HK-2 (cell line): ENCODE results near the gene GORASP2.
"Not testable (repeated sequence)": the region's sequence is repeated elsewhere in the genome, so short reads cannot be mapped to it uniquely, and the experiment has no call there.

Experiments used
- DNase-seq: peaks from one replicate; pipeline ENCODE4 v3.0.0-alpha.2; 2018; ENCODE audit not compliant: unreplicated experiment

The GORASP2 gene

GRCh38 chr2:170928824-170929685, at the start of gene GORASP2:
Gene GORASP2 (plus strand): TSS chr2:170929253. CDS start chr2:170929341, 88 bp downstream.
- peak; percentile 99 for DNase-seq

- DNase-seq: no peak
Observed at GRCh38 chr2:170881840-170882239, 47.2 kb upstream of the GORASP2 start.

- no peak for DNase-seq
Observed at GRCh38 chr2:170882758-170883157, 46.3 kb upstream of the GORASP2 start.

- no peak for DNase-seq
Observed at GRCh38 chr2:170883683-170884082, 45.4 kb upstream of the GORASP2 start.

GRCh38 chr2:170885130-170885791, 43.8 kb upstream of the GORASP2 start:
- DNase-seq: no peak

GRCh38 chr2:170886386-170886785, 42.7 kb upstream of the GORASP2 start:
- no peak for DNase-seq

- DNase-seq: no peak
Observed at GRCh38 chr2:170887496-170887895, 41.6 kb upstream of the GORASP2 start.

- DNase-seq: no peak
Observed at GRCh38 chr2:170887896-170888295, 41.2 kb upstream of the GORASP2 start.

- DNase-seq: no peak
Observed at GRCh38 chr2:170891893-170892292, 37.2 kb upstream of the GORASP2 start.

GRCh38 chr2:170892391-170892951, 36.6 kb upstream of the GORASP2 start:
- DNase-seq: no peak

- DNase-seq: no peak
Observed at GRCh38 chr2:170895023-170895757, 33.9 kb upstream of the GORASP2 start.

GRCh38 chr2:170896622-170897021, 32.4 kb upstream of the GORASP2 start:
- no peak for DNase-seq

GRCh38 chr2:170897108-170897507, 31.9 kb upstream of the GORASP2 start:
- DNase-seq: no peak

GRCh38 chr2:170905864-170906263, 23.2 kb upstream of the GORASP2 start:
- DNase-seq: no peak

GRCh38 chr2:170911314-170911889, 17.7 kb upstream of the GORASP2 start:
- DNase-seq: no peak

GRCh38 chr2:170914994-170915666, 13.9 kb upstream of the GORASP2 start:
- DNase-seq: not testable (repeated sequence)

GRCh38 chr2:170917219-170917913, 11.7 kb upstream of the GORASP2 start:
- DNase-seq: no peak

GRCh38 chr2:170917957-170918356, 11.1 kb upstream of the GORASP2 start:
- no peak for DNase-seq

- not testable (repeated sequence) for DNase-seq
Observed at GRCh38 chr2:170921873-170922272, 7.2 kb upstream of the GORASP2 start.
